ENCODE results near the gene C2CD4A.
"Not testable (repeated sequence)": the region's sequence is repeated elsewhere in the genome, so short reads cannot be mapped to it uniquely, and the experiment has no call there.

The C2CD4A gene

GRCh38 chr15:62047282-62047827, 19.4 kb upstream of the C2CD4A start:
- H2AK5ac ChIP-seq (ENCODE audit: low read length) = no peak overlapping the region
- no peak overlapping the region for H2AFZ ChIP-seq (ENCODE audit: insufficient read depth, low read length, poor library complexity)
- H4K91ac ChIP-seq (ENCODE audit: low read depth, low read length) = no peak overlapping the region
- H3K18ac ChIP-seq (ENCODE audit: low read length) = no peak overlapping the region
- H3K9ac ChIP-seq (ENCODE audit: low read length) = no peak overlapping the region
- no peaks in the 10 kb centered on the region for H3K36me3 ChIP-seq (ENCODE audit: control insufficient read depth in 1 of 2, insufficient read depth in 2 of 2, low read length in 2 of 2)
- no peaks in the 10 kb centered on the region for H3K27me3 ChIP-seq (ENCODE audit: insufficient read depth, low read length)
- no peaks in the 10 kb centered on the region for H3K9me3 ChIP-seq (ENCODE audit: insufficient read depth, low read depth, low read length)
- no peaks in the 10 kb centered on the region for H3K4me1 ChIP-seq (ENCODE audit: control insufficient read depth in 1 of 2, insufficient read depth in 2 of 2, low read length in 2 of 2)
- H2BK12ac ChIP-seq (ENCODE audit: low read length) = no peak overlapping the region
- no peak overlapping the region for H4K12ac ChIP-seq (ENCODE audit: low read depth, low read length)
- no peak overlapping the region for H3K14ac ChIP-seq (ENCODE audit: low read length)
- no peak overlapping the region for H3K23ac ChIP-seq (ENCODE audit: low read length)
- no peak overlapping the region for H2BK120ac ChIP-seq (ENCODE audit: insufficient read depth, low read length, poor library complexity)
- no peak overlapping the region for H2BK5ac ChIP-seq (ENCODE audit: low read depth, low read length, poor library complexity)
- H3K79me1 ChIP-seq (ENCODE audit: low read length) = no peaks in the 10 kb centered on the region
- H3K79me2 ChIP-seq (ENCODE audit: control insufficient read depth, insufficient read depth, low read length, poor library complexity) = no peaks in the 10 kb centered on the region
- H3K4me2 ChIP-seq (ENCODE audit: low read length) = no peak overlapping the region
- no peak overlapping the region for H3K4ac ChIP-seq (ENCODE audit: low read depth, low read length)
- H3K27ac ChIP-seq (ENCODE audit: low read depth, low read length) = no peak overlapping the region
- no peak for DNase-seq
- H3K4me3 ChIP-seq (ENCODE audit: low read depth, low read length) = no peak overlapping the region
- H4K8ac ChIP-seq (ENCODE audit: low read depth, low read length) = no peak overlapping the region
- WGBS (ENCODE audit: extremely low coverage, insufficient coverage, insufficient read length) = no CpG with 5 or more reads among the region's 2 CpGs

- not testable (repeated sequence) for H3K27me3 ChIP-seq (ENCODE audit: insufficient read depth, low read length); H2BK5ac ChIP-seq (ENCODE audit: low read depth, low read length, poor library complexity); H3K9ac ChIP-seq (ENCODE audit: low read length); H2BK12ac ChIP-seq (ENCODE audit: low read length); H2AK5ac ChIP-seq (ENCODE audit: low read length); H3K4me1 ChIP-seq (ENCODE audit: control insufficient read depth in 1 of 2, insufficient read depth in 2 of 2, low read length in 2 of 2); H4K12ac ChIP-seq (ENCODE audit: low read depth, low read length); H2BK120ac ChIP-seq (ENCODE audit: insufficient read depth, low read length, poor library complexity); H4K91ac ChIP-seq (ENCODE audit: low read depth, low read length); H3K14ac ChIP-seq (ENCODE audit: low read length); DNase-seq; H3K4me3 ChIP-seq (ENCODE audit: low read depth, low read length); H3K4ac ChIP-seq (ENCODE audit: low read depth, low read length); H3K18ac ChIP-seq (ENCODE audit: low read length); H2AFZ ChIP-seq (ENCODE audit: insufficient read depth, low read length, poor library complexity); H3K9me3 ChIP-seq (ENCODE audit: insufficient read depth, low read depth, low read length); H3K23ac ChIP-seq (ENCODE audit: low read length); H3K36me3 ChIP-seq (ENCODE audit: control insufficient read depth in 1 of 2, insufficient read depth in 2 of 2, low read length in 2 of 2); H4K8ac ChIP-seq (ENCODE audit: low read depth, low read length); H3K79me1 ChIP-seq (ENCODE audit: low read length); H3K79me2 ChIP-seq (ENCODE audit: control insufficient read depth, insufficient read depth, low read length, poor library complexity); H3K4me2 ChIP-seq (ENCODE audit: low read length); H3K27ac ChIP-seq (ENCODE audit: low read depth, low read length)
- WGBS (ENCODE audit: extremely low coverage, insufficient coverage, insufficient read length) = no CpG with 5 or more reads among the region's 4 CpGs
These were observed 18.5 kb upstream of the C2CD4A start for GRCh38 chr15:62048254-62048653.

- H3K4me3 ChIP-seq (ENCODE audit: low read depth, low read length) = no peak overlapping the region
- H3K79me2 ChIP-seq (ENCODE audit: control insufficient read depth, insufficient read depth, low read length, poor library complexity) = no peaks in the 10 kb centered on the region
- H3K36me3 ChIP-seq (ENCODE audit: control insufficient read depth in 1 of 2, insufficient read depth in 2 of 2, low read length in 2 of 2) = no peaks in the 10 kb centered on the region
- no peak overlapping the region for H4K91ac ChIP-seq (ENCODE audit: low read depth, low read length)
- no peak overlapping the region for H2AFZ ChIP-seq (ENCODE audit: insufficient read depth, low read length, poor library complexity)
- no peak overlapping the region for H3K4me2 ChIP-seq (ENCODE audit: low read length)
- no peak overlapping the region for H3K23ac ChIP-seq (ENCODE audit: low read length)
- H3K27me3 ChIP-seq (ENCODE audit: insufficient read depth, low read length) = no peaks in the 10 kb centered on the region
- H2BK5ac ChIP-seq (ENCODE audit: low read depth, low read length, poor library complexity) = no peak overlapping the region
- no CpG with 5 or more reads among the region's 1 CpG for WGBS (ENCODE audit: extremely low coverage, insufficient coverage, insufficient read length)
- no peak overlapping the region for H3K27ac ChIP-seq (ENCODE audit: low read depth, low read length)
- H3K4me1 ChIP-seq (ENCODE audit: control insufficient read depth in 1 of 2, insufficient read depth in 2 of 2, low read length in 2 of 2) = peaks cover 0 to 1% of the 10 kb centered on the region in 2 experiments
- H4K8ac ChIP-seq (ENCODE audit: low read depth, low read length) = no peak overlapping the region
- H2AK5ac ChIP-seq (ENCODE audit: low read length) = no peak overlapping the region
- H4K12ac ChIP-seq (ENCODE audit: low read depth, low read length) = no peak overlapping the region
- H2BK12ac ChIP-seq (ENCODE audit: low read length) = no peak overlapping the region
- no peaks in the 10 kb centered on the region for H3K79me1 ChIP-seq (ENCODE audit: low read length)
- H3K9me3 ChIP-seq (ENCODE audit: insufficient read depth, low read depth, low read length) = no peaks in the 10 kb centered on the region
- no peak overlapping the region for H3K14ac ChIP-seq (ENCODE audit: low read length)
- H3K4ac ChIP-seq (ENCODE audit: low read depth, low read length) = no peak overlapping the region
- no peak overlapping the region for H2BK120ac ChIP-seq (ENCODE audit: insufficient read depth, low read length, poor library complexity)
- H3K18ac ChIP-seq (ENCODE audit: low read length) = no peak overlapping the region
- no peak for DNase-seq
- no peak overlapping the region for H3K9ac ChIP-seq (ENCODE audit: low read length)
These were observed 16.7 kb upstream of the C2CD4A start for GRCh38 chr15:62050115-62050514.

- no peak overlapping the region for H4K12ac ChIP-seq (ENCODE audit: low read depth, low read length)
- H3K36me3 ChIP-seq (ENCODE audit: control insufficient read depth in 1 of 2, insufficient read depth in 2 of 2, low read length in 2 of 2) = no peaks in the 10 kb centered on the region
- no peak overlapping the region for H2AK5ac ChIP-seq (ENCODE audit: low read length)
- H3K79me2 ChIP-seq (ENCODE audit: control insufficient read depth, insufficient read depth, low read length, poor library complexity) = no peaks in the 10 kb centered on the region
- no peak overlapping the region for H3K14ac ChIP-seq (ENCODE audit: low read length)
- no peak for DNase-seq
- no peak overlapping the region for H3K4me2 ChIP-seq (ENCODE audit: low read length)
- no peaks in the 10 kb centered on the region for H3K79me1 ChIP-seq (ENCODE audit: low read length)
- H3K27ac ChIP-seq (ENCODE audit: low read depth, low read length) = no peak overlapping the region
- peaks cover 0 to 2% of the 10 kb centered on the region in 2 experiments for H3K4me1 ChIP-seq (ENCODE audit: control insufficient read depth in 1 of 2, insufficient read depth in 2 of 2, low read length in 2 of 2)
- no peak overlapping the region for H3K23ac ChIP-seq (ENCODE audit: low read length)
- H3K9me3 ChIP-seq (ENCODE audit: insufficient read depth, low read depth, low read length) = no peaks in the 10 kb centered on the region
- no peak overlapping the region for H2BK120ac ChIP-seq (ENCODE audit: insufficient read depth, low read length, poor library complexity)
- no peak overlapping the region for H3K4ac ChIP-seq (ENCODE audit: low read depth, low read length)
- H4K91ac ChIP-seq (ENCODE audit: low read depth, low read length) = no peak overlapping the region
- no peak overlapping the region for H2BK12ac ChIP-seq (ENCODE audit: low read length)
- WGBS (ENCODE audit: extremely low coverage, insufficient coverage, insufficient read length) = no CpG with 5 or more reads among the region's 4 CpGs
- no peak overlapping the region for H3K9ac ChIP-seq (ENCODE audit: low read length)
- H3K27me3 ChIP-seq (ENCODE audit: insufficient read depth, low read length) = no peaks in the 10 kb centered on the region
- no peak overlapping the region for H3K4me3 ChIP-seq (ENCODE audit: low read depth, low read length)
- H3K18ac ChIP-seq (ENCODE audit: low read length) = no peak overlapping the region
- no peak overlapping the region for H2BK5ac ChIP-seq (ENCODE audit: low read depth, low read length, poor library complexity)
- no peak overlapping the region for H4K8ac ChIP-seq (ENCODE audit: low read depth, low read length)
- H2AFZ ChIP-seq (ENCODE audit: insufficient read depth, low read length, poor library complexity) = no peak overlapping the region
These were observed 15.6 kb upstream of the C2CD4A start for GRCh38 chr15:62051166-62051565.

All from trophoblast cell (in vitro differentiated cells and primary cell).